Middle frontal gyrus (tissue), 1 donor: ENCODE results near the gene ATF7IP.

Source experiments
- DNase-seq: peaks from one replicate; pipeline ENCODE4 v3.0.0-alpha.2; 2015; ENCODE audit warnings: low spot score; ENCODE audit errors: extremely low spot score

Gene ATF7IP

GRCh38 chr12:14482361-14482760, 116.9 kb downstream of the ATF7IP start:
- DNase-seq = no peak

GRCh38 chr12:14482886-14483285, 117.4 kb downstream of the ATF7IP start:
- DNase-seq = no peak

GRCh38 chr12:14495326-14495725, 129.8 kb downstream of the ATF7IP start:
- no peak for DNase-seq

GRCh38 chr12:14505626-14506596, 140.4 kb downstream of the ATF7IP start:
- no peak for DNase-seq

GRCh38 chr12:14510574-14510973, 145.1 kb downstream of the ATF7IP start:
- DNase-seq = no peak

GRCh38 chr12:14514154-14514842, 148.8 kb downstream of the ATF7IP start:
- no peak for DNase-seq

GRCh38 chr12:14514946-14515345, 149.5 kb downstream of the ATF7IP start:
- DNase-seq = no peak

GRCh38 chr12:14521822-14522221, 156.3 kb downstream of the ATF7IP start:
- DNase-seq = no peak

GRCh38 chr12:14525964-14526363, 160.5 kb downstream of the ATF7IP start:
- DNase-seq = no peak

- no peak for DNase-seq
Observed at GRCh38 chr12:14532152-14532551, 166.7 kb downstream of the ATF7IP start.

GRCh38 chr12:14537088-14537487, 171.6 kb downstream of the ATF7IP start:
- no peak for DNase-seq

- DNase-seq = no peak
Observed at GRCh38 chr12:14540801-14541462, 175.4 kb downstream of the ATF7IP start.

- no peak for DNase-seq
Observed at GRCh38 chr12:14545144-14546124, 180.0 kb downstream of the ATF7IP start.

- no peak for DNase-seq
Observed at GRCh38 chr12:14547571-14547970, 182.1 kb downstream of the ATF7IP start.

- DNase-seq = no peak
Observed at GRCh38 chr12:14548609-14549008, 183.1 kb downstream of the ATF7IP start.
